Vagina (tissue), 2 donors: ENCODE measurements around the gene CENPS. TPM values are rescaled to one million over a fixed set of nuclear protein-coding genes. Genes with fewer than 3 reads are reported as not detected.
"Not testable (repeated sequence)": the region's sequence is repeated elsewhere in the genome, so short reads cannot be mapped to it uniquely, and the experiment has no call there.

Experiments used
- DNase-seq, 2 donors: peaks; one replicate each; pipeline ENCODE4 v3.0.0-alpha.2; 2017; ENCODE audit errors: extremely low spot score in 2 of 2
- H3K27ac ChIP-seq: fragments of 200-600 bp; sonication (generic); one replicate; pipeline ENCODE4 v1.5.1; 2019
- H3K27me3 ChIP-seq: fragments of 200-600 bp; sonication (generic); one replicate; pipeline ENCODE4 v1.5.1; 2019
- H3K36me3 ChIP-seq, 2 donors: fragments of 200-600 bp; sonication (generic); one replicate each; pipeline ENCODE4 v1.5.1; 2017 to 2019
- H3K4me1 ChIP-seq: fragments of 200-600 bp; sonication (generic); one replicate; pipeline ENCODE4 v1.5.1; 2019
- H3K4me3 ChIP-seq, 2 donors: fragments of 200-600 bp; sonication (generic); 1 replicate in 1 of 2; 2 replicates in 1 of 2; pipeline ENCODE4 v1.5.1; 2016 to 2019
- H3K9me3 ChIP-seq: fragments of 200-600 bp; sonication (generic); one replicate; pipeline ENCODE4 v1.5.1; 2019
- CTCF ChIP-seq, 3 experiments: fragments of 450-650 bp in 2 of 3; fragments of 200-600 bp in 1 of 3; sonication (generic) in 1 of 3; IDR thresholded peaks; one replicate each; pipeline ENCODE4 v1.5.1; 2017 to 2019; ENCODE audit warnings: antibody characterized with exemption in 3 of 3, mild to moderate bottlenecking in 2 of 3, moderate library complexity in 2 of 3
- POLR2A ChIP-seq, 2 donors: fragments of 450-650 bp; IDR thresholded peaks; one replicate each; pipeline ENCODE4 v1.6.1; 2017; ENCODE audit warnings: antibody characterized with exemption in 2 of 2, mild to moderate bottlenecking in 2 of 2, moderate library complexity in 2 of 2
- POLR2AphosphoS5 ChIP-seq, 2 donors: sonication (generic); formaldehyde crosslinking; IDR thresholded peaks; one replicate each; pipeline ENCODE4 v1.9.0; 2017; ENCODE audit warnings: antibody characterized with exemption in 2 of 2, mild to moderate bottlenecking in 2 of 2, low read depth in 1 of 2; ENCODE audit not compliant: insufficient read depth in 1 of 2
- intact Hi-C: fragments of 100-400 bp; cut with DNase I; formaldehyde crosslinking; loops from one replicate; pipeline ENCODE4 v1.15.1; 2023
- total RNA-seq: library from RNA; depleted of rRNA; stranded (reverse); fragments of >200 nt; gene quantifications from one replicate; pipeline ENCODE4 v1.2.3, GENCODE V29; 2016

Gene CENPS
- total RNA-seq, 1 donor from 2014 or later: 1.2 TPM

GRCh38 chr1:10473145-10473765 is 43.0 kb downstream of the CENPS start:
- intact Hi-C loops: no loop called here
- peak overlapping the region in 1 of 2 donors; percentile 77 for H3K4me3 ChIP-seq
- DNase-seq: no peak
- peaks cover 0 to 8% of the 10 kb centered on the region in 2 donors for H3K36me3 ChIP-seq
- TF ChIP-seq CTCF (IDR thresholded peaks at IDR 0.05) (no peak), POLR2AphosphoS5 (IDR thresholded peaks at IDR 0.05; ENCODE audit: insufficient read depth in 1 of 2, low read depth in 1 of 2) (no peak), POLR2A (IDR thresholded peaks at IDR 0.05) (no peak)
- H3K27me3 ChIP-seq: no peaks in the 10 kb centered on the region
- H3K27ac ChIP-seq: no peak overlapping the region
- peaks cover 28% of the 10 kb centered on the region for H3K4me1 ChIP-seq
- no peaks in the 10 kb centered on the region for H3K9me3 ChIP-seq

- DNase-seq, intact Hi-C loops, H3K36me3 ChIP-seq, H3K9me3 ChIP-seq, H3K27me3 ChIP-seq: not testable (repeated sequence)
- Histone ChIP-seq H3K27ac (peak overlapping the region; percentile 87), H3K4me3 (peak overlapping the region; percentile 91 to 98), H3K4me1 (peaks cover 28% of the 10 kb centered on the region)
These were observed 44.0 kb downstream of the CENPS start for GRCh38 chr1:10474309-10474612.

- no peaks in the 10 kb centered on the region for H3K9me3 ChIP-seq
- H3K4me1 ChIP-seq: peaks cover 28% of the 10 kb centered on the region
- intact Hi-C loops: no loop called here
- no peaks in the 10 kb centered on the region for H3K36me3 ChIP-seq
- peak in 1 of 2 donors; percentile 16 for TF ChIP-seq POLR2A (IDR thresholded peaks at IDR 0.05)
- no peak for TF ChIP-seq CTCF (IDR thresholded peaks at IDR 0.05)
- TF ChIP-seq POLR2AphosphoS5 (IDR thresholded peaks at IDR 0.05; ENCODE audit: insufficient read depth in 1 of 2, low read depth in 1 of 2): peak; percentile 47 to 65
- H3K27ac ChIP-seq: peak within 1 kb of the TSS; percentile 87
- H3K4me3 ChIP-seq: peak within 1 kb of the TSS; percentile 91 to 98
- no peak for DNase-seq
- no peaks in the 10 kb centered on the region for H3K27me3 ChIP-seq
These were observed 44.6 kb downstream of the CENPS start, which contains the start of gene PEX14 for GRCh38 chr1:10474613-10475507. Gene PEX14 (plus strand): TSS chr1:10474950. CDS start chr1:10474967, 17 bp downstream.

GRCh38 chr1:10475510-10475909 is 45.3 kb downstream of the CENPS start:
- intact Hi-C loops: no loop called here
- Histone ChIP-seq H3K27ac (peak overlapping the region; percentile 87), H3K9me3 (no peaks in the 10 kb centered on the region), H3K4me1 (peaks cover 28% of the 10 kb centered on the region), H3K4me3 (peak overlapping the region; percentile 91 to 98), H3K36me3 (no peaks in the 10 kb centered on the region), H3K27me3 (no peaks in the 10 kb centered on the region)
- TF ChIP-seq POLR2AphosphoS5 (IDR thresholded peaks at IDR 0.05; ENCODE audit: insufficient read depth in 1 of 2, low read depth in 1 of 2): no peak
- no peak for TF ChIP-seq CTCF (IDR thresholded peaks at IDR 0.05)
- no peak for TF ChIP-seq POLR2A (IDR thresholded peaks at IDR 0.05)
- DNase-seq: no peak

- no peak overlapping the region for H3K27ac ChIP-seq
- peaks cover 14% of the 10 kb centered on the region for H3K4me1 ChIP-seq
- no peaks in the 10 kb centered on the region for H3K27me3 ChIP-seq
- TF ChIP-seq POLR2A (IDR thresholded peaks at IDR 0.05): no peak
- TF ChIP-seq POLR2AphosphoS5 (IDR thresholded peaks at IDR 0.05; ENCODE audit: insufficient read depth in 1 of 2, low read depth in 1 of 2): no peak
- TF ChIP-seq CTCF (IDR thresholded peaks at IDR 0.05): no peak
- no peaks in the 10 kb centered on the region for H3K9me3 ChIP-seq
- intact Hi-C loops: no loop called here
- no peak for DNase-seq
- H3K36me3 ChIP-seq: no peaks in the 10 kb centered on the region
- no peak overlapping the region for H3K4me3 ChIP-seq
These were observed 49.1 kb downstream of the CENPS start for GRCh38 chr1:10479296-10479695.
